GM12878 (cell line): Measurements from ENCODE around the gene MYB. TPM values are rescaled to one million over a fixed set of nuclear protein-coding genes. Genes with fewer than 3 reads are reported as not detected.

Source experiments
- ATAC-seq: fragments of 200-7000 bp; cut with Tn5 transposase; 3 replicates; pipeline ENCODE4 v1.9.1; 2020; ENCODE audit warnings: mild to moderate bottlenecking, moderate library complexity
- BruUV-seq: library from RNA; stranded (reverse); fragments of 400-500 nt; replicated peaks from 2 replicates; lab custom pipeline; 2021; lab: Mats Ljungman, UMichigan
- CTCF ChIA-PET: fragments of 300-600 bp; sonication (Branson Sonifier 250); formaldehyde crosslinking; extraction: SDS; loops from one replicate; lab custom pipeline; 2021; ENCODE audit warnings: inconsistent platforms; lab: Yijun Ruan, JAX
- POLR2A ChIA-PET: fragments of 350-600 bp; formaldehyde crosslinking; extraction: SDS; loops from one replicate; lab custom pipeline; 2021; ENCODE audit warnings: inconsistent platforms; lab: Charles Lee
- RAD21 ChIA-PET: fragments of 300-600 bp; sonication (Branson Sonifier 250); formaldehyde crosslinking; loops from one replicate; lab custom pipeline; 2023; ENCODE audit warnings: antibody characterized with exemption; ENCODE audit not compliant: unreplicated experiment; lab: Charles Lee
- SMC1A ChIA-PET: fragments of 300-600 bp; sonication (Branson Sonifier 250); formaldehyde crosslinking; loops from one replicate; lab custom pipeline; 2023; ENCODE audit not compliant: unreplicated experiment, uncharacterized antibody; lab: Charles Lee
- DNase-seq: peaks from one replicate; pipeline ENCODE4 v3.0.0-alpha.2; 2011; ENCODE audit warnings: low read depth, low spot score
- FAIRE-seq: peaks from 3 replicates; lab custom pipeline; 2011; peaks lifted over from hg19 to GRCh38; lab: Jason Lieb, UNC
- H2AFZ ChIP-seq: 2 replicates; pipeline ENCODE4 v1.6.0; 2011; ENCODE audit warnings: low read depth, low read length, control low read depth; ENCODE audit not compliant: control insufficient read depth
- H3K27ac ChIP-seq: 2 replicates; pipeline ENCODE4 v1.5.1; 2011; ENCODE audit warnings: control low read depth; ENCODE audit not compliant: control insufficient read depth, insufficient read depth
- H3K27me3 ChIP-seq, 2 experiments: replicated peaks in 1 of 2; 2 replicates each; pipeline versions ENCODE4 v1.6.0 to v1.6.1; 2011; ENCODE audit warnings: low read length in 1 of 2; ENCODE audit not compliant: control insufficient read depth in 2 of 2, insufficient read depth in 2 of 2
- H3K36me3 ChIP-seq, 2 experiments: 2 replicates each; pipeline ENCODE4 v1.5.1; 2011; ENCODE audit warnings: low read length in 1 of 2; ENCODE audit not compliant: control insufficient read depth in 2 of 2, insufficient read depth in 2 of 2
- H3K4me1 ChIP-seq: 2 replicates; pipeline ENCODE4 v1.6.1; 2011; ENCODE audit warnings: mild to moderate bottlenecking, low read length, moderate library complexity, mixed read lengths; ENCODE audit not compliant: control insufficient read depth, insufficient read depth
- H3K4me2 ChIP-seq: 2 replicates; pipeline ENCODE4 v1.6.0; 2011; ENCODE audit warnings: control low read depth; ENCODE audit not compliant: control insufficient read depth, insufficient read depth
- H3K4me3 ChIP-seq: fragments of 200-600 bp; sonication (generic); 2 replicates; pipeline ENCODE4 v1.5.1; 2016
- H3K79me2 ChIP-seq: 2 replicates; pipeline ENCODE4 v1.6.0; 2011; ENCODE audit warnings: low read length; ENCODE audit not compliant: control insufficient read depth, insufficient read depth
- H3K9ac ChIP-seq: 2 replicates; pipeline ENCODE4 v1.8.0; 2011; ENCODE audit warnings: low read length, control low read depth, mixed read lengths; ENCODE audit not compliant: control insufficient read depth, insufficient read depth
- H3K9me3 ChIP-seq: replicated peaks from 3 replicates; pipeline ENCODE4 v1.5.1; 2011; ENCODE audit warnings: mild to moderate bottlenecking, low read length; ENCODE audit not compliant: control insufficient read depth, insufficient read depth
- H4K20me1 ChIP-seq: 2 replicates; pipeline ENCODE4 v1.6.0; 2011; ENCODE audit not compliant: control insufficient read depth, insufficient read depth
- BRCA1 ChIP-seq: IDR thresholded peaks from 2 replicates; pipeline ENCODE4 v1.6.1; 2011; ENCODE audit warnings: low read depth, low read length, improper control_type of control experiment
- CBX5 ChIP-seq: sonication (generic); IDR thresholded peaks from 2 replicates; pipeline ENCODE4 v1.6.1; 2016; ENCODE audit warnings: low read depth, moderate library complexity, mild to moderate bottlenecking, inconsistent platforms
- CTCF ChIP-seq, 3 experiments: IDR thresholded peaks in 2 of 3; conservative IDR thresholded peaks in 1 of 3; 2 replicates each; pipeline ENCODE4 v1.5.1; 2011; ENCODE audit warnings: low read depth in 3 of 3, low read length in 3 of 3, mild to moderate bottlenecking in 3 of 3, control low read depth in 2 of 3, moderate library complexity in 2 of 3, inconsistent platforms in 1 of 3, mixed read lengths in 1 of 3; ENCODE audit not compliant: control insufficient read depth in 2 of 3, insufficient read depth in 1 of 3; ENCODE audit errors: extremely low read depth in 1 of 3
- EP300 ChIP-seq, 2 experiments: fragments of 150-350 bp in 1 of 2; IDR thresholded peaks; 2 replicates each; pipeline ENCODE4 v1.6.1; 2011 to 2012; ENCODE audit warnings: low read depth in 2 of 2, low read length in 2 of 2, borderline replicate concordance in 1 of 2, improper control_type of control experiment in 1 of 2, inconsistent platforms in 1 of 2; ENCODE audit not compliant: control insufficient read depth in 1 of 2
- HDAC6 ChIP-seq: fragments of 200-600 bp; sonication (generic); IDR thresholded peaks from one replicate; pipeline ENCODE4 v1.8.0; 2017; ENCODE audit warnings: antibody characterized with exemption; ENCODE audit not compliant: unreplicated experiment
- MYC ChIP-seq: IDR thresholded peaks from 2 replicates; pipeline ENCODE4 v1.6.1; 2011; ENCODE audit warnings: mild to moderate bottlenecking, low read length, moderate library complexity, inconsistent platforms; ENCODE audit not compliant: insufficient read depth, insufficient replicate concordance, insufficient read length, severe bottlenecking
- NRF1 ChIP-seq: conservative IDR thresholded peaks from 2 replicates; pipeline ENCODE4 v1.6.1; 2011; ENCODE audit warnings: mild to moderate bottlenecking, low read depth, low read length, improper control_type of control experiment
- RAD21 ChIP-seq: IDR thresholded peaks from 2 replicates; pipeline ENCODE4 v1.6.1; 2011; ENCODE audit warnings: mild to moderate bottlenecking, low read depth, low read length, moderate library complexity; ENCODE audit not compliant: insufficient read depth
- SREBF1 ChIP-seq: IDR thresholded peaks from 2 replicates; pipeline ENCODE4 v1.6.1; 2012; ENCODE audit warnings: mild to moderate bottlenecking, low read length
- TCF3 ChIP-seq: IDR thresholded peaks from 2 replicates; pipeline ENCODE4 v1.6.1; 2012; ENCODE audit warnings: low read depth, mild to moderate bottlenecking, low read length, borderline replicate concordance; ENCODE audit not compliant: insufficient read depth
- YBX1 ChIP-seq: fragments of 450-650 bp; IDR thresholded peaks from 2 replicates; pipeline ENCODE4 v1.6.1; 2016; ENCODE audit warnings: antibody characterized with exemption
- ZNF622 ChIP-seq: fragments of 450-650 bp; IDR thresholded peaks from 2 replicates; pipeline ENCODE4 v1.6.1; 2017; ENCODE audit warnings: mild to moderate bottlenecking, inconsistent platforms
- WGBS: methylation state at CpG from one replicate; pipeline ENCODE4 v1.1.6; 2016; ENCODE audit warnings: low lambda C conversion rate; ENCODE audit not compliant: insufficient replicate concordance, insufficient coverage; ENCODE audit errors: missing lambda C conversion rate; 5-methylcytosine and 5-hydroxymethylcytosine counted together
- in situ Hi-C: fragments of 300-500 bp; cut with MboI; formaldehyde crosslinking; loops from 9 replicates; pipeline ENCODE4 v1.14.3; 2018; ENCODE audit warnings: mixed read lengths
- intact Hi-C: fragments of 100-400 bp; cut with micrococcal nuclease; formaldehyde crosslinking; loops from one replicate; pipeline ENCODE4 v1.14.2; 2022; ENCODE audit not compliant: unreplicated experiment
- polyA plus RNA-seq, 11 experiments: library from polyadenylated mRNA; depleted of rRNA in 4 of 11; unstranded in 6 of 11; stranded (reverse) in 5 of 11; fragments of >200 nt; fragmentation: Nextera tagmentation in 4 of 11; fragmentation: Illumina TruSeq in 1 of 11; extraction: Ambion mirVana in 4 of 11; extraction: Trizol in 1 of 11; gene quantifications; 1 replicate in 1 of 11; 2 replicates in 10 of 11; pipeline versions ENCODE4 v1.2.1 to v1.2.3, GENCODE V29; 2011 to 2016; ENCODE audit warnings: inconsistent platforms in 2 of 11, missing spikeins in 2 of 11, low read depth in 1 of 11
- total RNA-seq, 4 experiments: library from RNA; depleted of rRNA in 3 of 4; stranded (reverse); fragments of >200 nt in 3 of 4; fragmentation: Illumina TruSeq in 1 of 4; extraction: Trizol in 1 of 4; gene quantifications; 2 replicates each; pipeline versions ENCODE4 v1.2.1 to v1.2.3, GENCODE V29; 2013 to 2021

MYB gene
- total and polyA plus RNA-seq, 10 of the 15 experiments (the other 5 are each of a cell fraction or from before 2014, with no cell fraction given), result 7.0 to 29.8 (median 21.5) TPM

GRCh38 chr6:135236319-135236718 is 55.2 kb downstream of the MYB start (continued):
- no peak for TF ChIP-seq CTCF (IDR thresholded peaks at IDR 0.05 in 2 of 3, conservative IDR thresholded peaks at IDR 0.05 in 1 of 3; ENCODE audit: control insufficient read depth in 2 of 3, extremely low read depth in 1 of 3, insufficient read depth in 1 of 3, low read depth in 3 of 3, low read length in 3 of 3)
- no peak for TF ChIP-seq EP300 (IDR thresholded peaks at IDR 0.05; ENCODE audit: borderline replicate concordance in 1 of 2, control insufficient read depth in 1 of 2, low read depth in 2 of 2, low read length in 2 of 2)
- TF ChIP-seq MYC, result no peak
- TF ChIP-seq NRF1, result no peak
- no peak for TF ChIP-seq BRCA1
- TF ChIP-seq HDAC6, result no peak
- no peak for TF ChIP-seq SREBF1
- TF ChIP-seq RAD21, result no peak
- TF ChIP-seq ZNF622, result no peak
- no peak for TF ChIP-seq YBX1

- 59% methylated on average over 6 of the region's 6 CpGs for WGBS
- POLR2A ChIA-PET, result interaction anchor here (0.7 to 1.0 kb wide), 2 partner anchors 12 to 167 kb away, joined by 3 to 7 read pairs; no protein-coding TSS in a partner anchor
Measured at GRCh38 chr6:135236732-135237131, 55.6 kb downstream of the MYB start.

More at GRCh38 chr6:135236732-135237131, 55.6 kb downstream of the MYB start:
- no peaks in the 10 kb centered on the region for H4K20me1 ChIP-seq
- no peaks in the 10 kb centered on the region for H3K36me3 ChIP-seq
- no peak for TF ChIP-seq CBX5
- TF ChIP-seq TCF3, result no peak
- no peak overlapping the region for H2AFZ ChIP-seq
- intact Hi-C loops (no loop called here), in situ Hi-C loops (loop anchor here (25.0 kb wide), 1 partner anchor 176 kb away; no protein-coding TSS in a partner anchor)
- H3K27me3 ChIP-seq, result peaks cover 0 to 2% of the 10 kb centered on the region in 2 experiments; a peak in 1 of 4 replicates
- H3K27ac ChIP-seq, result no peak overlapping the region
- no peaks in the 10 kb centered on the region for H3K9me3 ChIP-seq
- H3K79me2 ChIP-seq, result no peaks in the 10 kb centered on the region
- SMC1A ChIA-PET, result interaction anchor here (0.7 to 1.9 kb wide), 4 partner anchors 27 to 92 kb away, joined by 3 to 5 read pairs (median 4); no protein-coding TSS in a partner anchor
- no TSS peak for BruUV-seq
- H3K4me2 ChIP-seq, result no peak overlapping the region
- CTCF ChIA-PET, result interaction anchor here (2.2 kb wide), 1 partner anchor 13 kb away, joined by 4 read pairs; no protein-coding TSS in a partner anchor
- ATAC-seq (no peak), DNase-seq (no peak), FAIRE-seq (no peak)
- RAD21 ChIA-PET, result interaction anchor here (0.7 kb wide), 1 partner anchor 77 kb away, joined by 4 read pairs; no protein-coding TSS in a partner anchor
- H3K9ac ChIP-seq, result no peak overlapping the region
- H3K4me1 ChIP-seq, result peaks cover 12% of the 10 kb centered on the region
- H3K4me3 ChIP-seq, result no peak overlapping the region
